ENCODE data around the gene CCDC169.

CCDC169 gene

GRCh38 chr13:36242761-36243160 is 54.9 kb downstream of the CCDC169 start:
- no peak for DNase-seq

GRCh38 chr13:36231236-36231635 is 66.4 kb downstream of the CCDC169 start:
- no peak for DNase-seq

- no peak for DNase-seq
Observed at GRCh38 chr13:36224730-36225129, 72.9 kb downstream of the CCDC169 start.

GRCh38 chr13:36219883-36220282 is 77.7 kb downstream of the CCDC169 start:
- DNase-seq, result no peak

GRCh38 chr13:36217456-36217855 is 80.2 kb downstream of the CCDC169 start:
- no peak for DNase-seq

- no peak for DNase-seq
Observed at GRCh38 chr13:36214163-36214921, 83.3 kb downstream of the CCDC169 start, which contains the start of gene SOHLH2. Gene SOHLH2, minus strand, starts transcription at chr13:36214556. Its CDS starts 30 bp downstream, at chr13:36214526.

- DNase-seq, result no peak
Observed at GRCh38 chr13:36212789-36213188, 84.8 kb downstream of the CCDC169 start.

GRCh38 chr13:36211567-36211966 is 86.0 kb downstream of the CCDC169 start:
- DNase-seq, result no peak

- DNase-seq, result no peak
Observed at GRCh38 chr13:36210738-36211137, 86.9 kb downstream of the CCDC169 start.

- DNase-seq, result no peak
Observed at GRCh38 chr13:36207672-36208071, 89.9 kb downstream of the CCDC169 start.

GRCh38 chr13:36193151-36193855 is 104.3 kb downstream of the CCDC169 start:
- no peak for DNase-seq

GRCh38 chr13:36192166-36192565 is 105.4 kb downstream of the CCDC169 start:
- no peak for DNase-seq

- no peak for DNase-seq
Observed at GRCh38 chr13:36190771-36191170, 106.8 kb downstream of the CCDC169 start.

- no peak for DNase-seq
Observed at GRCh38 chr13:36188441-36188840, 109.2 kb downstream of the CCDC169 start.

- DNase-seq, result no peak
Observed at GRCh38 chr13:36183901-36184300, 113.7 kb downstream of the CCDC169 start.

Data from C1 segment of cervical spinal cord (tissue), 14 donors.